ENCODE measurements around the gene FRMPD4. TPM values are rescaled to one million over a fixed set of nuclear protein-coding genes. Genes with fewer than 3 reads are reported as not detected.
A peak's percentile ranks its signal among the peaks of the same experiment; 100 is the strongest.

Gene FRMPD4
- total and polyA plus RNA-seq, 2 donors (not counting 3 experiments of a cell fraction or from before 2014, with no cell fraction given) = not detected

DNA sequence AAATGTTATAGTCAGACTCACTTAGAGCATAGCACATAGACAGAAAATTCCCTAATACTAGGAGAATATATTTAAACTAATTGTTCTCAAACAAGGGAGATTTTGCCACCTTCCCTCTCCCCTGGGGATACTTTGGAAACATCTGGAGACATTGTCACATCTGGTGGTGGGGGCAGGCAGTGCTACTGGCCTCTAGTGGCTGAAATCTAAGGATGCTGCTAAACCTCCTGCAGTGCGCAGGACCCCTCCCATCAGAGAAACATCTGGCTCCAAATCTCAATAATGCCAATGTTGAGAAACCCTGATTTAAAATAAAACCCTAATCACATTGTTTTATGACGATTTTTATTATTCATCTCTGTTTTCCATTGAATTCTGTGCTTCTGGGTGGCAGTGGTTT, 244.9 kb downstream of the FRMPD4 start:
- intact Hi-C loops (cut with micrococcal nuclease) (no loop called here), dilution Hi-C loops (cut with MboI; ENCODE audit: extremely low pct_ligation_motif_present, low sequenced_read_pairs) (no loop called here)
- no peak for FAIRE-seq
- TF ChIP-seq POLR2AphosphoS5 (IDR thresholded peaks at IDR 0.05; ENCODE audit: insufficient read depth, low read depth, low read length) (no peak), EZH2 (IDR thresholded peaks at IDR 0.05; ENCODE audit: borderline replicate concordance, low read depth, low read length, severe bottlenecking) (no peak), FOS (IDR thresholded peaks at IDR 0.05; ENCODE audit: borderline replicate concordance, insufficient read depth, low read length) (no peak), MYC (IDR thresholded peaks at IDR 0.05; ENCODE audit: low read depth, low read length) (no peak)
- TF ChIP-seq, protein P1, sequence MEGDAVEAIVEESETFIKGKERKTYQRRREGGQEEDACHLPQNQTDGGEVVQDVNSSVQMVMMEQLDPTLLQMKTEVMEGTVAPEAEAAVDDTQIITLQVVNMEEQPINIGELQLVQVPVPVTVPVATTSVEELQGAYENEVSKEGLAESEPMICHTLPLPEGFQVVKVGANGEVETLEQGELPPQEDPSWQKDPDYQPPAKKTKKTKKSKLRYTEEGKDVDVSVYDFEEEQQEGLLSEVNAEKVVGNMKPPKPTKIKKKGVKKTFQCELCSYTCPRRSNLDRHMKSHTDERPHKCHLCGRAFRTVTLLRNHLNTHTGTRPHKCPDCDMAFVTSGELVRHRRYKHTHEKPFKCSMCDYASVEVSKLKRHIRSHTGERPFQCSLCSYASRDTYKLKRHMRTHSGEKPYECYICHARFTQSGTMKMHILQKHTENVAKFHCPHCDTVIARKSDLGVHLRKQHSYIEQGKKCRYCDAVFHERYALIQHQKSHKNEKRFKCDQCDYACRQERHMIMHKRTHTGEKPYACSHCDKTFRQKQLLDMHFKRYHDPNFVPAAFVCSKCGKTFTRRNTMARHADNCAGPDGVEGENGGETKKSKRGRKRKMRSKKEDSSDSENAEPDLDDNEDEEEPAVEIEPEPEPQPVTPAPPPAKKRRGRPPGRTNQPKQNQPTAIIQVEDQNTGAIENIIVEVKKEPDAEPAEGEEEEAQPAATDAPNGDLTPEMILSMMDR (IDR thresholded peaks at IDR 0.05; ENCODE audit: extremely low read depth in 1 of 2, insufficient read depth in 1 of 2, low read depth in 1 of 2, low read length in 2 of 2) = peak in 1 of 2 donors; percentile 11
- Histone ChIP-seq H3K9me3 (replicated peaks; ENCODE audit: control insufficient read depth, insufficient read depth, low read length) (no peaks in the 10 kb centered on the region), H3K9me1 (replicated peaks; ENCODE audit: control insufficient read depth, extremely low read depth, insufficient read depth, low read length) (no peaks in the 10 kb centered on the region), H3K9ac (replicated peaks; ENCODE audit: extremely low read depth, insufficient read depth, low read length) (no peak overlapping the region), H3K4me1 (ENCODE audit: control insufficient read depth, extremely low read depth, insufficient read depth, low read length) (no peaks in the 10 kb centered on the region), H3K27ac (ENCODE audit: insufficient read depth, low read depth, low read length) (no peak overlapping the region), H3K4me2 (ENCODE audit: insufficient read depth, low read length) (no peak overlapping the region), H2AFZ (ENCODE audit: low read depth, low read length) (no peak overlapping the region), H4K20me1 (replicated peaks; ENCODE audit: control insufficient read depth, extremely low read depth, insufficient read depth, low read length) (no peaks in the 10 kb centered on the region), H3K79me2 (ENCODE audit: control insufficient read depth, insufficient read depth, low read length) (no peaks in the 10 kb centered on the region), H3K27me3 (ENCODE audit: control insufficient read depth in 2 of 2, insufficient read depth in 2 of 2, low read length in 2 of 2) (no peaks in the 10 kb centered on the region), H3K4me3 (replicated peaks in 1 of 3; ENCODE audit: insufficient read depth in 1 of 3, low read depth in 1 of 3, low read length in 3 of 3) (no peak overlapping the region), H3K36me3 (ENCODE audit: control insufficient read depth in 2 of 2, extremely low read depth in 1 of 2, insufficient read depth in 2 of 2, low read length in 2 of 2) (no peaks in the 10 kb centered on the region)
- CTCF ChIA-PET = no interaction called here
- BruUV-seq (replicated peaks) = no TSS peak
- POLR2A ChIA-PET = no interaction called here
- DNase-seq (ENCODE audit: low read depth, low spot score) = no peak

DNA sequence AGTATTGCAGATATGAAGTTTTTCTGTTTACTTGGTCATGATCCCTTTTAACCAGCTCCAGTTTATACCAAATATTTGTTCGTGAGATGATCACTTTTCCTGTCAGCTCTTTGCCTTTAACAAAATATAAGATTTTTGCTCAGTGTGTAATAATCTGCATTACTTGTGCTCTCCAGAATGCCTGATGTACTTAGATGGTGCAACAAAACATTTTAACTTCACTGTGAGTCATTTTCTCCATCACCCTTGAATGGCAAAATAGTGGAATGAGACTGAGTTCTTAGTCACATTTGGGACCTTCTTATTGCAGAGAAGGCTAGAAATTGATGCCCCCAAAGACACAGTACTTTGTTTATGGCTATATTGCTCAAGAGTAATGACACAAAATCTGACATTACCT, 252.0 kb downstream of the FRMPD4 start:
- H3K36me3 ChIP-seq (ENCODE audit: control insufficient read depth in 2 of 2, extremely low read depth in 1 of 2, insufficient read depth in 2 of 2, low read length in 2 of 2) = no peaks in the 10 kb centered on the region
- H2AFZ ChIP-seq (ENCODE audit: low read depth, low read length) = no peak overlapping the region
- H3K79me2 ChIP-seq (ENCODE audit: control insufficient read depth, insufficient read depth, low read length) = no peaks in the 10 kb centered on the region
- no peak overlapping the region for H3K4me3 ChIP-seq (replicated peaks in 1 of 3; ENCODE audit: insufficient read depth in 1 of 3, low read depth in 1 of 3, low read length in 3 of 3)
- H3K9me3 ChIP-seq (replicated peaks; ENCODE audit: control insufficient read depth, insufficient read depth, low read length) = no peaks in the 10 kb centered on the region
- TF ChIP-seq GATA2 (IDR thresholded peaks at IDR 0.05; ENCODE audit: insufficient read depth, insufficient read length, low read depth, low read length) (no peak), POLR2AphosphoS5 (IDR thresholded peaks at IDR 0.05; ENCODE audit: insufficient read depth, low read depth, low read length) (no peak), EZH2 (IDR thresholded peaks at IDR 0.05; ENCODE audit: borderline replicate concordance, low read depth, low read length, severe bottlenecking) (no peak), FOS (IDR thresholded peaks at IDR 0.05; ENCODE audit: borderline replicate concordance, insufficient read depth, low read length) (no peak), MYC (IDR thresholded peaks at IDR 0.05; ENCODE audit: low read depth, low read length) (no peak), JUN (IDR thresholded peaks at IDR 0.05; ENCODE audit: borderline replicate concordance, insufficient read depth, insufficient read length, low read depth) (no peak), POLR2A (IDR thresholded peaks at IDR 0.05; ENCODE audit: low read depth, low read length) (no peak)
- TF ChIP-seq, protein P1 (IDR thresholded peaks at IDR 0.05; ENCODE audit: extremely low read depth in 1 of 2, insufficient read depth in 1 of 2, low read depth in 1 of 2, low read length in 2 of 2) = no peak
- TF ChIP-seq, protein P2, sequence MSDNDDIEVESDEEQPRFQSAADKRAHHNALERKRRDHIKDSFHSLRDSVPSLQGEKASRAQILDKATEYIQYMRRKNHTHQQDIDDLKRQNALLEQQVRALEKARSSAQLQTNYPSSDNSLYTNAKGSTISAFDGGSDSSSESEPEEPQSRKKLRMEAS (IDR thresholded peaks at IDR 0.05; ENCODE audit: insufficient read depth, insufficient read length) = no peak
- no TSS peak for BruUV-seq (replicated peaks)
- H3K9ac ChIP-seq (replicated peaks; ENCODE audit: extremely low read depth, insufficient read depth, low read length) = no peak overlapping the region
- no peak overlapping the region for H3K4me2 ChIP-seq (ENCODE audit: insufficient read depth, low read length)
- dilution Hi-C loops (cut with MboI; ENCODE audit: extremely low pct_ligation_motif_present, low sequenced_read_pairs) (no loop called here), intact Hi-C loops (cut with micrococcal nuclease) (no loop called here)
- no peak overlapping the region for H3K27ac ChIP-seq (ENCODE audit: insufficient read depth, low read depth, low read length)
- ChIA-PET POLR2A (no interaction called here), CTCF (no interaction called here)
- no peaks in the 10 kb centered on the region for H3K27me3 ChIP-seq (ENCODE audit: control insufficient read depth in 2 of 2, insufficient read depth in 2 of 2, low read length in 2 of 2)
- H3K4me1 ChIP-seq (ENCODE audit: control insufficient read depth, extremely low read depth, insufficient read depth, low read length) = no peaks in the 10 kb centered on the region
- no peak for DNase-seq (ENCODE audit: low read depth, low spot score)
- no peak for FAIRE-seq
- H4K20me1 ChIP-seq (replicated peaks; ENCODE audit: control insufficient read depth, extremely low read depth, insufficient read depth, low read length) = no peaks in the 10 kb centered on the region
- H3K9me1 ChIP-seq (replicated peaks; ENCODE audit: control insufficient read depth, extremely low read depth, insufficient read depth, low read length) = no peaks in the 10 kb centered on the region
